Measurements from ENCODE around the gene EEF2KMT. TPM values are rescaled to one million over a fixed set of nuclear protein-coding genes. Genes with fewer than 3 reads are reported as not detected.

EEF2KMT gene
- total RNA-seq, 4 donors from 2014 or later: 10.0 to 15.6 (median 13.7) TPM

GRCh38 chr16:5040451-5040850, 57.1 kb downstream of the EEF2KMT start:
- no peak for DNase-seq (ENCODE audit: extremely low spot score)
- WGBS: 67% methylated on average over 7 of the region's 7 CpGs
- no peak overlapping the region for H3K27ac ChIP-seq (replicated peaks in 1 of 4)
- H3K36me3 ChIP-seq: peaks cover 0 to 3% (median 0%) of the 10 kb centered on the region in 4 donors
- TF ChIP-seq EP300 (IDR thresholded peaks at IDR 0.05) (no peak), POLR2A (IDR thresholded peaks at IDR 0.05; ENCODE audit: low read depth) (no peak), POLR2AphosphoS5 (IDR thresholded peaks at IDR 0.05) (no peak)
- TF ChIP-seq, protein P1, sequence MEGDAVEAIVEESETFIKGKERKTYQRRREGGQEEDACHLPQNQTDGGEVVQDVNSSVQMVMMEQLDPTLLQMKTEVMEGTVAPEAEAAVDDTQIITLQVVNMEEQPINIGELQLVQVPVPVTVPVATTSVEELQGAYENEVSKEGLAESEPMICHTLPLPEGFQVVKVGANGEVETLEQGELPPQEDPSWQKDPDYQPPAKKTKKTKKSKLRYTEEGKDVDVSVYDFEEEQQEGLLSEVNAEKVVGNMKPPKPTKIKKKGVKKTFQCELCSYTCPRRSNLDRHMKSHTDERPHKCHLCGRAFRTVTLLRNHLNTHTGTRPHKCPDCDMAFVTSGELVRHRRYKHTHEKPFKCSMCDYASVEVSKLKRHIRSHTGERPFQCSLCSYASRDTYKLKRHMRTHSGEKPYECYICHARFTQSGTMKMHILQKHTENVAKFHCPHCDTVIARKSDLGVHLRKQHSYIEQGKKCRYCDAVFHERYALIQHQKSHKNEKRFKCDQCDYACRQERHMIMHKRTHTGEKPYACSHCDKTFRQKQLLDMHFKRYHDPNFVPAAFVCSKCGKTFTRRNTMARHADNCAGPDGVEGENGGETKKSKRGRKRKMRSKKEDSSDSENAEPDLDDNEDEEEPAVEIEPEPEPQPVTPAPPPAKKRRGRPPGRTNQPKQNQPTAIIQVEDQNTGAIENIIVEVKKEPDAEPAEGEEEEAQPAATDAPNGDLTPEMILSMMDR (IDR thresholded peaks at IDR 0.05): no peak
- no peaks in the 10 kb centered on the region for H3K27me3 ChIP-seq
- intact Hi-C loops (cut with DNase I): no loop called here
- no peaks in the 10 kb centered on the region for H3K9me3 ChIP-seq
- H3K4me1 ChIP-seq: no peaks in the 10 kb centered on the region
- H3K4me3 ChIP-seq: no peak overlapping the region

GRCh38 chr16:5036228-5037156, 61.1 kb downstream of the EEF2KMT start:
- Histone ChIP-seq H3K27ac (replicated peaks in 1 of 4) (no peak overlapping the region), H3K4me3 (no peak overlapping the region), H3K36me3 (peaks cover 0 to 3% (median 0%) of the 10 kb centered on the region in 4 donors), H3K4me1 (peaks cover 16 to 26% (median 23%) of the 10 kb centered on the region in 4 donors), H3K27me3 (no peaks in the 10 kb centered on the region), H3K9me3 (no peaks in the 10 kb centered on the region)
- intact Hi-C loops (cut with DNase I): no loop called here
- TF ChIP-seq, protein P1 (IDR thresholded peaks at IDR 0.05): no peak
- TF ChIP-seq EP300 (IDR thresholded peaks at IDR 0.05): no peak
- no peak for TF ChIP-seq POLR2AphosphoS5 (IDR thresholded peaks at IDR 0.05)
- no peak for TF ChIP-seq POLR2A (IDR thresholded peaks at IDR 0.05; ENCODE audit: low read depth)
- DNase-seq (ENCODE audit: extremely low spot score): no peak
- WGBS: 52% methylated on average over 12 of the region's 12 CpGs

DNA sequence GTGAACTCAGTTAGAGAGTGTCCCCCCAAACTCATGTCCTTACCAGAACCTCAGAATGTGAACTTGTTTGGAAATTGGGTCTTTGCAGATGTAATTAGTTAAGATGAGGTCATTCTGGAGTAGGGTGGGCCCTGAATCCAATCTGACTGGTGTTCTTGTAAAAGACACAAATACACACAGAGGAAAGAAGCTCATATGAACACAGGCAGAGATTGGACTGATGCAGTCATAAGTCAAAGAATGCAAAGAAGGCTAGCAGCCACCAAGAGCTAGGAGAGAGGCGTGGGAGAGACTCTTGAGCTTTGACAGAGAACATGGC, 61.7 kb downstream of the EEF2KMT start:
- intact Hi-C loops (cut with DNase I): no loop called here
- no peak overlapping the region for H3K27ac ChIP-seq (replicated peaks in 1 of 4)
- 72% methylated on average over 1 of the region's 1 CpG for WGBS

More for the DNA sequence above, 61.7 kb downstream of the EEF2KMT start:
- no peaks in the 10 kb centered on the region for H3K27me3 ChIP-seq
- H3K36me3 ChIP-seq: peaks cover 0 to 9% (median 0%) of the 10 kb centered on the region in 4 donors
- no peak overlapping the region for H3K4me3 ChIP-seq
- TF ChIP-seq EP300 (IDR thresholded peaks at IDR 0.05): no peak
- no peak for TF ChIP-seq POLR2A (IDR thresholded peaks at IDR 0.05; ENCODE audit: low read depth)
- no peak for TF ChIP-seq POLR2AphosphoS5 (IDR thresholded peaks at IDR 0.05)
- TF ChIP-seq, protein P1 (IDR thresholded peaks at IDR 0.05): no peak
- no peak for DNase-seq (ENCODE audit: extremely low spot score)
- peaks cover 16 to 26% (median 23%) of the 10 kb centered on the region in 4 donors for H3K4me1 ChIP-seq
- no peaks in the 10 kb centered on the region for H3K9me3 ChIP-seq

Other genes starting within 250 kb of the EEF2KMT start
- gene PPL, start 160.6 kb downstream of the EEF2KMT start, total RNA-seq: 10 to 100 TPM; 36.3 to 78.4 (median 57.4) TPM
- gene SEC14L5, start 139.5 kb downstream of the EEF2KMT start, total RNA-seq: 1 to 10 TPM in 2 of 4 donors, under 1 TPM in 2; 0.83 to 1.8 (median 1.1) TPM
- 10 to 100 TPM; 15.4 to 24.1 (median 21.1) TPM for gene NAGPA, start 63.9 kb downstream of the EEF2KMT start, total RNA-seq
- 1 to 10 TPM; 1.5 to 2.1 (median 1.9) TPM for gene C16orf89, start 31.8 kb downstream of the EEF2KMT start, total RNA-seq
- 10 to 100 TPM; 10.4 to 15.9 (median 12.2) TPM for gene ALG1, start 26.0 kb downstream of the EEF2KMT start, total RNA-seq